HCT116 (cell line): ENCODE data around the gene CKM. TPM values are rescaled to one million over a fixed set of nuclear protein-coding genes. Genes with fewer than 3 reads are reported as not detected.

Source experiments
- ATAC-seq: fragments of 200-7000 bp; cut with Tn5 transposase; 2 replicates; pipeline ENCODE4 v1.9.1; 2020; ENCODE audit warnings: mild to moderate bottlenecking, moderate library complexity
- BruUV-seq: library from RNA; stranded (reverse); fragments of 400-500 nt; replicated peaks from 2 replicates; lab custom pipeline; 2021; lab: Mats Ljungman, UMichigan
- CTCF ChIA-PET: fragments of 300-600 bp; sonication (Branson Sonifier 250); formaldehyde crosslinking; loops from one replicate; lab custom pipeline; 2021; ENCODE audit warnings: antibody characterized with exemption; lab: Charles Lee
- POLR2A ChIA-PET: fragments of 300-600, 350-600 bp; sonication (Branson Sonifier 250); formaldehyde crosslinking; loops from one replicate; lab custom pipeline; 2021; ENCODE audit warnings: antibody characterized with exemption; lab: Charles Lee
- RAD21 ChIA-PET, 2 experiments: fragments of 300-600 bp; sonication (Branson Sonifier 250); formaldehyde crosslinking; loops; one replicate each; lab custom pipeline; 2023; ENCODE audit warnings: low total read pairs in 2 of 2; ENCODE audit not compliant: uncharacterized antibody in 2 of 2, unreplicated experiment in 2 of 2, low non-redundant PET in 1 of 2; lab: Charles Lee
- DNase-seq: peaks from one replicate; pipeline ENCODE4 v3.0.0-alpha.2; 2010; ENCODE audit warnings: low read depth, low spot score
- H2AFZ ChIP-seq: fragments of 200-600 bp; shearing (Covaris generic), sonication (generic); 2 replicates; pipeline ENCODE4 v1.6.1; 2017; ENCODE audit warnings: low read depth, mixed run types, mixed read lengths, antibody characterized with exemption, low read length; ENCODE audit not compliant: poor library complexity, severe bottlenecking
- H3K27ac ChIP-seq: 2 replicates; pipeline ENCODE4 v1.5.1; 2012; ENCODE audit warnings: low read depth, low read length
- H3K27me3 ChIP-seq: fragments of 200-600 bp; sonication (generic); 2 replicates; pipeline ENCODE4 v1.6.1; 2016; ENCODE audit warnings: mixed run types, low read length, mixed read lengths; ENCODE audit not compliant: insufficient read depth
- H3K36me3 ChIP-seq, 2 experiments: fragments of 200-500 bp in 1 of 2; fragments of 200-600 bp in 1 of 2; sonication (Bioruptor generic) in 1 of 2; sonication (generic) in 1 of 2; 2 replicates each; pipeline versions ENCODE4 v1.5.1 to v1.6.1; 2014 to 2016; ENCODE audit warnings: low read length in 2 of 2, inconsistent platforms in 1 of 2, mixed read lengths in 1 of 2, mixed run types in 1 of 2; ENCODE audit not compliant: insufficient read depth in 2 of 2, control insufficient read depth in 1 of 2
- H3K4me1 ChIP-seq, 2 experiments: fragments of 200-600 bp in 1 of 2; sonication (generic) in 1 of 2; 2 replicates each; pipeline versions ENCODE4 v1.5.1 to v1.6.1; 2012 to 2017; ENCODE audit warnings: low read length in 2 of 2, inconsistent platforms in 1 of 2, mild to moderate bottlenecking in 1 of 2, mixed read lengths in 1 of 2, mixed run types in 1 of 2, moderate library complexity in 1 of 2; ENCODE audit not compliant: insufficient read depth in 2 of 2, control insufficient read depth in 1 of 2
- H3K4me2 ChIP-seq: fragments of 200-600 bp; sonication (generic); 2 replicates; pipeline ENCODE4 v1.6.1; 2017; ENCODE audit warnings: mixed run types, low read length, mixed read lengths
- H3K4me3 ChIP-seq, 2 experiments: fragments of 200-600 bp in 1 of 2; sonication (generic) in 1 of 2; replicated peaks in 1 of 2; 2 replicates each; pipeline ENCODE4 v1.5.1; 2011 to 2016; ENCODE audit warnings: low read length in 2 of 2, control low read depth in 1 of 2, low read depth in 1 of 2, mild to moderate bottlenecking in 1 of 2, mixed read lengths in 1 of 2, mixed run types in 1 of 2
- H3K79me2 ChIP-seq: fragments of 200-600 bp; sonication (generic); 2 replicates; pipeline ENCODE4 v1.6.1; 2017; ENCODE audit warnings: mild to moderate bottlenecking, mixed run types, low read length, moderate library complexity, mixed read lengths; ENCODE audit not compliant: insufficient read depth
- H3K9ac ChIP-seq: fragments of 200-600 bp; sonication (generic); 2 replicates; pipeline ENCODE4 v1.6.1; 2016; ENCODE audit warnings: low read length, mixed read lengths
- H3K9me2 ChIP-seq: fragments of 200-600 bp; sonication (generic), shearing (Covaris generic); 2 replicates; pipeline ENCODE4 v1.6.1; 2017; ENCODE audit warnings: mixed run types, mild to moderate bottlenecking, moderate library complexity; ENCODE audit not compliant: insufficient read depth
- H3K9me3 ChIP-seq, 2 experiments: fragments of 200-500 bp in 1 of 2; fragments of 200-600 bp in 1 of 2; sonication (Bioruptor generic) in 1 of 2; sonication (generic) in 1 of 2; 2 replicates each; pipeline ENCODE4 v1.6.1; 2014 to 2017; ENCODE audit warnings: low read length in 2 of 2, mixed read lengths in 2 of 2, inconsistent platforms in 1 of 2, low read depth in 1 of 2, mild to moderate bottlenecking in 1 of 2, mixed run types in 1 of 2, moderate library complexity in 1 of 2; ENCODE audit not compliant: control insufficient read depth in 1 of 2, insufficient read depth in 1 of 2
- H4K20me1 ChIP-seq: fragments of 200-600 bp; sonication (generic), shearing (Covaris generic); 2 replicates; pipeline ENCODE4 v1.6.1; 2017; ENCODE audit warnings: mixed run types, mild to moderate bottlenecking, moderate library complexity; ENCODE audit not compliant: insufficient read depth
- CBX3 ChIP-seq: IDR thresholded peaks from 2 replicates; pipeline ENCODE4 v1.6.1; 2012; ENCODE audit warnings: low read depth
- CEBPB ChIP-seq: IDR thresholded peaks from 2 replicates; pipeline ENCODE4 v1.6.1; 2012; ENCODE audit warnings: low read depth
- EZH2 ChIP-seq: fragments of 200-600 bp; sonication (generic); IDR thresholded peaks from 2 replicates; pipeline ENCODE4 v1.6.1; 2017; ENCODE audit warnings: antibody characterized with exemption, mixed run types
- EZH2phosphoT487 ChIP-seq: fragments of 200-600 bp; IDR thresholded peaks from 2 replicates; pipeline ENCODE4 v1.6.1; 2018; ENCODE audit warnings: antibody characterized with exemption, borderline replicate concordance
- FOSL1 ChIP-seq: IDR thresholded peaks from 2 replicates; pipeline ENCODE4 v1.6.1; 2012; ENCODE audit warnings: low read depth
- JUND ChIP-seq: IDR thresholded peaks from 2 replicates; pipeline ENCODE4 v1.6.1; 2012
- MAX ChIP-seq: IDR thresholded peaks from 2 replicates; pipeline ENCODE4 v1.6.1; 2012
- RAD21 ChIP-seq: IDR thresholded peaks from 2 replicates; pipeline ENCODE4 v1.6.1; 2012; ENCODE audit warnings: low read depth, mild to moderate bottlenecking
- REST ChIP-seq: IDR thresholded peaks from 2 replicates; pipeline ENCODE4 v1.6.1; 2012; ENCODE audit warnings: low read depth
- SP1 ChIP-seq: IDR thresholded peaks from 2 replicates; pipeline ENCODE4 v1.6.1; 2012; ENCODE audit warnings: low read depth
- SRF ChIP-seq: IDR thresholded peaks from 2 replicates; pipeline ENCODE4 v1.6.1; 2012; ENCODE audit warnings: low read depth
- TCF7L2 ChIP-seq: IDR thresholded peaks from 2 replicates; pipeline ENCODE4 v1.7.0; 2011; ENCODE audit warnings: borderline replicate concordance, inconsistent platforms; ENCODE audit not compliant: insufficient read depth, insufficient read length; ENCODE audit errors: extremely low read depth
- YY1 ChIP-seq: IDR thresholded peaks from 2 replicates; pipeline ENCODE4 v1.6.1; 2011; ENCODE audit warnings: low read length, low read depth, moderate library complexity, mild to moderate bottlenecking; ENCODE audit not compliant: insufficient replicate concordance; ENCODE audit errors: extremely low read depth
- ZBTB33 ChIP-seq: IDR thresholded peaks from 2 replicates; pipeline ENCODE4 v1.6.1; 2011; ENCODE audit warnings: mild to moderate bottlenecking, low read length, moderate library complexity; ENCODE audit not compliant: insufficient replicate concordance; ENCODE audit errors: extremely low read depth
- ZFX ChIP-seq: fragments of 450-650 bp; IDR thresholded peaks from 2 replicates; pipeline ENCODE4 v1.6.1; 2017
- ZNF274 ChIP-seq: fragments of 200-500 bp; sonication (Bioruptor generic); IDR thresholded peaks from 2 replicates; pipeline ENCODE4 v1.6.1; 2014; ENCODE audit warnings: mild to moderate bottlenecking, low read depth, low read length, inconsistent platforms
- intact Hi-C: fragments of 100-400 bp; cut with micrococcal nuclease; formaldehyde crosslinking; loops from 2 replicates; pipeline ENCODE4 v1.10.0; 2022
- total RNA-seq: library from RNA; stranded (reverse); gene quantifications from one replicate; pipeline ENCODE4 v1.2.1, GENCODE V29; 2021; ENCODE audit not compliant: unreplicated experiment
- TF ChIP-seq, protein P1 (sequence below): IDR thresholded peaks from 2 replicates; pipeline ENCODE4 v1.6.1; 2012

CKM gene
- total RNA-seq, 1 experiment from 2014 or later = not detected

DNA sequence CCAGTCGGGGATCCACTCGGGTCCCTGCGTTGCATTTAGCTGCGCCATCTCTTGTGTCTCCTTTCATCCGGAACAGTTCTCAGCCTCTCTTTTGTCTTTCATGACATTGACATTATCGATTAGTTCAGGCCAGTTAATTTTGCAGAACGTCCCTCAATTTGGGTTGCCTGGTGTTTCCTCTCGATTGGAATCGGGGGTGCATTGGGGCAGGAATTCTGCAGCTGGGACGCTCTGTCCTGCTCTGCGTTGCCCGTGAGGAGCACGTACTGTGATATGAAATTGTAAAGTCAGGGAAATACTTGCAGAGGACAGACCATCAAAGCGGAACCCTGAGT lies 49.2 kb downstream of the CKM start:
- H2AFZ ChIP-seq = no peak overlapping the region
- H3K79me2 ChIP-seq = no peaks in the 10 kb centered on the region
- TF ChIP-seq RAD21 (no peak), FOSL1 (no peak), CEBPB (no peak), YY1 (no peak)
- H3K4me3 ChIP-seq = no peak overlapping the region
- POLR2A ChIA-PET = no interaction called here
- H3K9me2 ChIP-seq = no peaks in the 10 kb centered on the region
- H3K9me3 ChIP-seq = no peaks in the 10 kb centered on the region
- no peak overlapping the region for H3K9ac ChIP-seq
- no peak for DNase-seq
- no peaks in the 10 kb centered on the region for H3K27me3 ChIP-seq
- peaks cover 4% of the 10 kb centered on the region in 2 experiments; a peak in 3 of 4 replicates for H3K36me3 ChIP-seq
- CTCF ChIA-PET = no interaction called here
- H3K4me1 ChIP-seq = no peaks in the 10 kb centered on the region
- no peak overlapping the region for H3K4me2 ChIP-seq
- H4K20me1 ChIP-seq = no peaks in the 10 kb centered on the region
- no TSS peak for BruUV-seq
- H3K27ac ChIP-seq = no peak overlapping the region
- no peak for ATAC-seq
- RAD21 ChIA-PET = no interaction called here
- intact Hi-C loops = no loop called here

DNA sequence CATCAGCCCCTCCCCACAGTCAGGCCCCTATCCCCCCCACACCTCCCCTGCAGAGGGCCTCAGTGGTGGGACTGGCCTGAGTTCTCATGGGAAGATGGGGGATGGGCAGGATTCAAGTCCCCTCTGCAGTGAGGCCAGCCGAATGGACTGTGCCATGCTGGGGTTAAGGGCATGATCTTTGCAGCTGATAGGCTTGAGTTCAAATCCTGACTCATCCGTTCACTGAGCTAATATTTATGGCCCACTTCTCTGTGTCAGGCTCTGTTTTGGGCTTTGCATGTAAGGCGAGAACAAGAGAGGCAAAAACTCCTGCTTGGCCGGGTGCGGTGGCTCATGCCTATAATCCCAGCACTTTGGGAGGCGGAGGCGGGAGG lies 51.0 kb downstream of the CKM start:
- Histone ChIP-seq H3K4me1 (no peaks in the 10 kb centered on the region), H4K20me1 (no peaks in the 10 kb centered on the region), H3K9me2 (no peaks in the 10 kb centered on the region), H3K36me3 (peaks cover 4 to 5% of the 10 kb centered on the region in 2 experiments; a peak in 3 of 4 replicates), H3K4me2 (no peak overlapping the region), H3K79me2 (no peaks in the 10 kb centered on the region), H3K27me3 (no peaks in the 10 kb centered on the region), H3K27ac (no peak overlapping the region), H2AFZ (no peak overlapping the region), H3K4me3 (no peak overlapping the region), H3K9me3 (no peaks in the 10 kb centered on the region), H3K9ac (no peak overlapping the region)
- ChIA-PET RAD21 (no interaction called here), POLR2A (no interaction called here), CTCF (no interaction called here)
- ATAC-seq (no peak), DNase-seq (no peak)
- no TSS peak for BruUV-seq
- intact Hi-C loops = no loop called here
- no peak for TF ChIP-seq REST
- TF ChIP-seq ZFX = no peak
- TF ChIP-seq, protein P1, sequence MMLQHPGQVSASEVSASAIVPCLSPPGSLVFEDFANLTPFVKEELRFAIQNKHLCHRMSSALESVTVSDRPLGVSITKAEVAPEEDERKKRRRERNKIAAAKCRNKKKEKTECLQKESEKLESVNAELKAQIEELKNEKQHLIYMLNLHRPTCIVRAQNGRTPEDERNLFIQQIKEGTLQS = no peak
- TF ChIP-seq TCF7L2 = no peak
- no peak for TF ChIP-seq YY1
- no peak for TF ChIP-seq SRF
- TF ChIP-seq JUND = no peak
- no peak for TF ChIP-seq ZBTB33
- TF ChIP-seq SP1 = no peak
- TF ChIP-seq CBX3 = no peak
- no peak for TF ChIP-seq ZNF274
- no peak for TF ChIP-seq CEBPB
- TF ChIP-seq EZH2 = no peak
- no peak for TF ChIP-seq MAX
- no peak for TF ChIP-seq EZH2phosphoT487
